D721Med (cell line): ENCODE data around the gene CIB4.

ENCODE experiments used
- DNase-seq: peaks from one replicate; pipeline ENCODE4 v3.0.0; 2011; ENCODE audit warnings: low spot score; ENCODE audit not compliant: insufficient read length
- FAIRE-seq: peaks from 2 replicates; lab custom pipeline; 2011; peaks lifted over from hg19 to GRCh38; lab: Jason Lieb, UNC
- TF ChIP-seq, protein P1 (sequence below): IDR thresholded peaks from 2 replicates; pipeline ENCODE4 v1.5.1; 2012; ENCODE audit warnings: mild to moderate bottlenecking, control low read depth; ENCODE audit not compliant: insufficient read depth; ENCODE audit errors: missing control alignments

Gene CIB4

DNA sequence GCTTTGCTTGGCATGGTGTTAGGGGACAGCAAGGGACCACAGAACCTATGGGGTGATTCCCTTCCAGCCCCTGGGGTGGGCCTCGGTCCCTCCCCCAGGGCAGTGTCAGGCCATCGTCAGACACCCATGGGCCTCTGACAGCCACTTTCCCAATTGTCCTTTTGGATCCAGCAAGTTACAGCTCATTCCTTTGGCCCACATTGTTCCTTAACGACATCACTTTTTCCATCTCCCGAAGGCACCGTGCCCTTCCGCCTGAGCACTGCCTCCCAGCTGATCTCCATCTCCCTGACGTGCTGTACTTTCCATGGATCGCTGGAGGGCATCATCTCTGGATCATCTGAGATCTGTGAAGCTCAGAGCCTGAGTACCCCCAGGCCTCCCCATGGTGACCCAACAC is 41.0 kb upstream of the CIB4 start:
- TF ChIP-seq, protein P1, sequence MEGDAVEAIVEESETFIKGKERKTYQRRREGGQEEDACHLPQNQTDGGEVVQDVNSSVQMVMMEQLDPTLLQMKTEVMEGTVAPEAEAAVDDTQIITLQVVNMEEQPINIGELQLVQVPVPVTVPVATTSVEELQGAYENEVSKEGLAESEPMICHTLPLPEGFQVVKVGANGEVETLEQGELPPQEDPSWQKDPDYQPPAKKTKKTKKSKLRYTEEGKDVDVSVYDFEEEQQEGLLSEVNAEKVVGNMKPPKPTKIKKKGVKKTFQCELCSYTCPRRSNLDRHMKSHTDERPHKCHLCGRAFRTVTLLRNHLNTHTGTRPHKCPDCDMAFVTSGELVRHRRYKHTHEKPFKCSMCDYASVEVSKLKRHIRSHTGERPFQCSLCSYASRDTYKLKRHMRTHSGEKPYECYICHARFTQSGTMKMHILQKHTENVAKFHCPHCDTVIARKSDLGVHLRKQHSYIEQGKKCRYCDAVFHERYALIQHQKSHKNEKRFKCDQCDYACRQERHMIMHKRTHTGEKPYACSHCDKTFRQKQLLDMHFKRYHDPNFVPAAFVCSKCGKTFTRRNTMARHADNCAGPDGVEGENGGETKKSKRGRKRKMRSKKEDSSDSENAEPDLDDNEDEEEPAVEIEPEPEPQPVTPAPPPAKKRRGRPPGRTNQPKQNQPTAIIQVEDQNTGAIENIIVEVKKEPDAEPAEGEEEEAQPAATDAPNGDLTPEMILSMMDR, result no peak
- DNase-seq, result no peak
- FAIRE-seq, result no peak

- FAIRE-seq (no peak), DNase-seq (no peak)
- TF ChIP-seq, protein P1, result no peak
Measured at GRCh38 chr2:26681656-26682055, 40.5 kb upstream of the CIB4 start.

GRCh38 chr2:26679867-26680266 is 38.7 kb upstream of the CIB4 start:
- DNase-seq, result no peak

GRCh38 chr2:26678035-26678434 is 36.9 kb upstream of the CIB4 start:
- no peak for DNase-seq
- no peak for FAIRE-seq
- TF ChIP-seq, protein P1, result no peak

More at GRCh38 chr2:26679867-26680266, 38.7 kb upstream of the CIB4 start:
- TF ChIP-seq, protein P1, result no peak
- FAIRE-seq, result no peak

GRCh38 chr2:26675651-26676255 is 34.6 kb upstream of the CIB4 start:
- TF ChIP-seq, protein P1, result no peak
- DNase-seq, result no peak
- FAIRE-seq, result no peak

DNA sequence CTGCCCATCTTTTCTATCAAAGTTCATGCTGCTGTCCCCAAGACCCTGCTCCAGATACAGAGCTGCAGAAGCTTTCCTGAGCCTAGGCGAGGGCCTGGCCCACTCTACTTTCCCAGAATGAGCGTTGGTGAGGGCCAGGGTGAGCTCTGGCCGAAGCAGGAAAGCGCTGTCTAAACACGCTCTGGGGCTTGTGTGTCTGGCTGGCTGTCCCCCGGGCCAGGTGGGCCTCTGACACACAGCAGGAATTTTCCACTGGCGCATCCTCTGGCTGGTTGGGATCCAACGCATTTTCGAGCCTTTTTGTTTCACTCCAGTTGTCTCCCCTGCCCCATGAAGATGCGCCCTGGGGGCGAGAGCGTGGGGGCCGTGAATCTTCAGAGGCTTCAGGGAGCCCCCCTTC is 33.6 kb upstream of the CIB4 start:
- no peak for DNase-seq
- no peak for FAIRE-seq
- TF ChIP-seq, protein P1, result no peak

- FAIRE-seq, result no peak
- TF ChIP-seq, protein P1, result no peak
- no peak for DNase-seq
Measured at GRCh38 chr2:26674002-26674751, 33.0 kb upstream of the CIB4 start.
